GOT3 (cell line): ENCODE data around the gene ASPDH.
"Not testable (repeated sequence)": the region's sequence is repeated elsewhere in the genome, so short reads cannot be mapped to it uniquely, and the experiment has no call there.

Source experiments
- DNase-seq: peaks from one replicate; lab custom pipeline; 2025; ENCODE audit warnings: mixed read lengths; lab: John Stamatoyannopoulos, UW

Gene ASPDH

DNA sequence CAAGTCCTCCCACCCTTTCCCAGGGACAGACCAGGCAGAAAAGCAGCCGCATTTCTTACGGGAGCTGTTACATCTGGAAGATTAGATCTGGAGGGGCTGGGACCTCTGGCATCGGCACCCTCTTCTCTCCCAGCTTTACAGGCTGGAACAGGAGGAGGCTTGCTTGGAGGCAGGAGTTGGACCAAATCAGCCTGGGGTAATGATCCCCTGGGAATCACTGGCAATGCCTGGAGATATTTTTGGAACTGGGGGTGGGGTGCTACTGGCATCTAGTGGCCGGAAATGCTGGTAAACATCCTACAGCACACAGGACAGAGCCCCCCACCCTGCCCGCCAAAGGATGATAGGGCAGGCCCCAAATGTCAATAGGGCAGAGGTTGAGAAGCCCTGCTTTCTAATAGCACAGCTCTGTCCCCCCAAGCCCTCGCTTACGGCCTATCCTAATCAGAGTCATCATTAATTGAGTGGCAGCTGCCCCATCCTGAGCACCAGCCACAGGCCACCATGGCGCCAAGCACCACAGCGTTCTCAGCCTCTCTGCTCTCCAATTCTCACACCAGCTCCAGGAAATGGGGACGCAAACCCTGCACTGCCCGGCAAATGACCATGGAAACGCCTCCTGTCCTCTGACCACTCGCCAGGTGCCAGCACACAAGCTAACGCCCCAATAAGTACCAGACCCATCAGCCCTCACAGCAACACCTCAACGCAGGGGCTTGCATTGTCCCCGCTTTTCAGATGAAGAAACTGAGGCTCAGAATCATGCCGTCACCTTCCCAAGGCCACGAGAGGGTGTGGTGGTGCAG, 33.9 kb upstream of the ASPDH start:
- DNase-seq, result no peak

DNA sequence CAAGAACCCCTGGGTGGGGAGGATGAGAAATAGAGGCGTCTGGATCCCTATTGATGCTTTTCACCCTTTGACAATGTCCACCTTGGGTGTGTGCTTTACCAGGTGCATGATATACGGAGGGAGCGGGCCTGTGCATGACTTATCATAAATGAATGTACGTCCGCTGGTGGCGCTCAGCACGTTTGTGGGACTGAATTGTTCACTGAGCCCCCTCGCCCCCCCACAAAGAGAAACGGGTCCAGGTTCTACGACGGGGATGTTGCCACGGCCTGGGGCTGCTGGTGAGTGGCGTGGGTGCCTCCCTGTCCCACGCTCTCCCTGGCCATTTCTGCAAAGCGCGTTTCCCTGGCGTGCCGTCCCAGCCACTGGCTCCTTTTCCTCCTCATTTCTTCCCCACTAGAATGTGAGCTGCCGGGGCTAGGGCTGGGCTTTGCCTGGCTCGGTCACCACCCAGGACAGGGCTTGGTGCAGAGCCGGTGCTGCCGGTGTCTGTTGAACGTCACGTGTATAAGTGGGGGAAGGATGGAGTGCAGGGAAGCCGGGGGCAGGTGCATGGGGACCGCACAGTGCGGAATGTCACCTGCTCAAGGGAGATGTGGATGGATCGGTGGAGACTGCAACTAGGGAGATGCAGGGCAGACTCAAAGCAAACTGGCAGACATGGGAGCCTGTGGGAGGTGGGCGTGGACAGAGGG, 33.0 kb upstream of the ASPDH start:
- no peak for DNase-seq

DNA sequence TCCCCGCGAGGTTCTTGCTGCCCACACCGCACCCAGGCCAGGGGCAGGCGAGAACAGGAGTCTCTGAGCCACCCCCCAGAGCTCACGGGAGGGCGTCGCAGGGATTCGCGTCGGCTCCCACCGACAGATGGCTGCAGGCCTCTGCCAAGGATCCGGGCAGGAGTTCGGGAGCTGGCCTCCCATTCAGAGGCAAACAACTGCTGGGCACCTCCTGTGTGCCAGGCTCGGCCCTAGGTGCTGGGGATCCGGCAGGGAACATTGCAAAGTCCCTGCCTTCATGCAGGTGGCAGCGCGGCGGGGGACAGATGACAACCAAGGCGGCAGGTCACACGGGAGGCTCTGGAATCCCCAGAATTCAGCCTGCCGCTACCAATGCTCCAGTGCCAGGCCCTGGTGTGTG, 29.2 kb upstream of the ASPDH start:
- DNase-seq, result no peak

DNA sequence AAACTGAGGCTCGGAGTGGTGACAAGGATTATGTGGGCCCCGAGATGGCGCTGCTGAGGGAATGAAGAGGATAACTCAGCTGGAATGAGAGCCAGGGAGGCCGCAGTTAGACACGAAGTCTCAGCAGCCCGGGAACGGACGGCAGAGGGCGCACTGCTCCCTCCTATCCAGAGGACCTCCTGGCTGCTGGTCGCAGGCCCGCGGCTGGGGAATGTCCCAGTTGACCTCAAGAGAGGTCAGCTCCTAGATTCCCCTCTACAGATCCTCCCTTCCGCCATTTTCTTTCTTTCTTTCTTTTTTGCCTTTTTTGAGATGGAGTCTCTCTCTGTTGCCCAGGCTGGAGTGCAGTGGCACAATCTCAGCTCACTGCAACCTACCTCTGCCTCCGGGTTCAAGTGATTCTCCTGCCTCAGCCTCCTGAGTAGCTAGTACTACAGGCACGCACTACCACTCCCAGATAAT, 24.1 kb upstream of the ASPDH start:
- no peak for DNase-seq

DNA sequence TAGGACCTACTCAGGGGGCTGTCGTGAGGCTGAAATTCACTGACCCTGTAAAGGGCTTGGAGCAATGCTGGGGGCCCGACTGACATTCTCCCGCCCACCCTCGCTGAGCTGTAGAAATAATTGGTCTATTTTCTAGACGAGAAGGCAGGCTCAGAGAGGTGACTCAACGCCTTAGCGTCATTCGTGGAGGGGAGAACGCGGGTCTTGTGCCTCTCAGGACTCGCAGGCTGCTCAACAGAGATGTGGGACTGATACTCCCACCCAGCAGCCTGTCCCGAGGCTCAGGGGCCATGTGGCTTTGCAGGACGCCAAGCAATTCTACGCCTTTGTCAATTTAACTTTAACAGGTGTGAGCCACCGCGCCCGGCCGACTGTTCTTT, 23.6 kb upstream of the ASPDH start:
- DNase-seq, result no peak

DNA sequence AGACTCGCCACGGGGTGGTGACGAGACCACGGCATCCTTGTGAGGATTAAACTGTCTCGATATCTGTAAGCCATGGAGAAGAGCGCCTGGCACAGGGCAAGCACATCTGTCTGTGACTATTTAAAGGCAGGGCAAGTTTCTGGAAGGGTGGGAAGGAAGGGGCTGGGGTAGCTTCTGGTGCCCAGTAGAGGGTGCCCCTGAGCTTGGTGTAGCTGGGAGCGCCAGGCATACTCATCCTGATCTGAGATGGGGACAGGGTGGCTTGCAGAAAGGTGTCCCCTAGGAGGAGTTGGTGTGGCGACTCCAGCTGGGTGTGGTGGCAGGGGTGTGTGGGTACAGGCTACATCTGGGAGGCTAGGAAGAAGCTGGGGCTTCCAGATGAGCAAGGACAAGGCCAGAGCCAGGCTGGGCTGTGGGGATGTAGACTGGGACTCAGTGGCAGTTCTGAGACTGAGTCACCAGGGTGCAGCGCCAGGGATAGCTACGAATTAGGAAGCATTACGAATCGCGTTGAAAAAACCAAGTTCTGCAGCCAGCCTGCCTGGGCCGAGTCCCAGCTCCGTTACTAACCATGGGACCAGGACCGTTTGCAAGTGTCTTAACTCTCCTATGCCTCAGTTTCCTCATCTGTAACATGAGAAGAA, 23.1 kb upstream of the ASPDH start:
- no peak for DNase-seq

DNA sequence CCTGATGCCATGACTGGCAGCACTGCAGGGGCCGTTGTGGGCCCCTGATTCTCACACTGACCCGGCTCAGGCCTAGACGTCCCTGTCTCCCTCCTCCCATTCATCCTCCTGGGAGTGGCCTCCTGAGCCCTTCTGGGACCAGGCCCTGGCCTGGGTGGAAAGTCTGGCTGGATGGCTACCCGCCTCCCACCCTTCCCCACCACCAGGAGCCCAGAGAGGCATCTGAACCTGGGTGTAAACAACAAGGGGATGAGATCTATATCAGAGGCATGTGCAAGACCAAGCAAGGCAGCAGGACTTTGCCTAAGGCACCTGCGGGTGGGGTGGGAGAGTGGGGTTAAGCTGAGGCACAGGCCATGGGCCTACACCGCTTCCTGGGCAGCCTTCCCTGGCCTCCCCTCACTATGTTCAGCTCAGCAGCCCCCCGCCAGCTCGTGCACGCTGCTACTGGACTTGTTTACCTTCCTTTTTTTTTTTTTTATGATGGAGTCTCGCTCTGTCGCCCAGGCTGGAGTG, 22.0 kb upstream of the ASPDH start:
- no peak for DNase-seq

DNA sequence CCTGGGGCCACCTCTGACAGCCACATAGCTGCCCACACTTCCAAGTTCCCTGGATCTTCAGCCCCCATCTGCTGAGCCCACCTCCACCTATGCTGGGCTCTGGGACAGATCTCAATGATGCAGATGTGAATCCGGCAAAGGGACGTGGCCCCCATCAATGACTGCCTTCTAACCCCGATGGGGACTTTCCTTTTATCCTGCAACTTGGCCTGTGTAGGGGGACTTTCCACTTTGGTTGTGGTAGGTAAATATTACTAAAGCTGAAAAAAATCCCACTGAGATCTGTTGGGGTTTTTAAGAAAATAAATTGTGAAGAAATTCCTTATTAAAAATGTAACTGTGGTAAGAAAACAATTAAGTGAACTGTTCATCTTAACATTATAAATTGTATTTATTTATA, 20.8 kb upstream of the ASPDH start:
- DNase-seq, result no peak

DNA sequence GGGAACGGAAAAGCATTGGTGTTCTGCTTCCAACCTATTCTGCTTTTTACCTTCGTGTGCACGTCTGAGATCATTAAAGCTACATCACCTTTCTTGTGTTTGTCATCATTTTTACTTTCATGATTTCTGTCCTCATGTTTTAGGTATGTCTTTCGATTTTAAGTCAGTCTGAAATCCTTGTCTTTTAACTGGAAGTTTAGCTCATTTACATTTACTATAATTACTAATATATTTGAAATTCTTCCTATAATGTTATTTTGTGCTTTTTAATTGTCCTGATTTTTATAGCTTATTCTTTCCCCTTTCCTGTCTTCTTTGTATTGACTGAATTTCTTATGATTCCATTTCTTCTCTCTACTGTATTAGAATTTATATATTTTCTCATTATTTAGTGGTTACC, 19.2 kb upstream of the ASPDH start:
- no peak for DNase-seq

DNA sequence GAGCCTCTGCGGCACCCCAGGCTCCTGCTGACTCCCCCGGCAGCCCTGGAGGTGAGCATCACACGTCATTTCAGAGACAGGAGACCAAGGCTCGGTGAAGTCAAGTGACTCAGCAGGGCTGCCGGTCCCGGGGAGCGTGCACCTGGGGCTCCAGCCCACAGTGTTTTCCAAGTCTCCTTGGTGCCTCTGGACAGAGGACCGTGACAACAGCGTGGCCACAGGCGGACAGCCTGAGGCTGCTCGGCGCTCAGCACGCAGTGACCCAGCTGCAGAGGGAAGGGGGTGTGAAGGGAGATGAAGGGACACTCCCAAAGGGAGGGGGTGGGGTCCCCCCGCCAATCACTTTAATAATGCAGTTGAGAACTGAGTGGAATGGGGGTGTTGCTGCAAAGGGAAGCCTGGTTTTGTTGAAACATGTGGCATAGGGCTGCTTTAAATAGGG, 17.5 kb upstream of the ASPDH start:
- no peak for DNase-seq

DNA sequence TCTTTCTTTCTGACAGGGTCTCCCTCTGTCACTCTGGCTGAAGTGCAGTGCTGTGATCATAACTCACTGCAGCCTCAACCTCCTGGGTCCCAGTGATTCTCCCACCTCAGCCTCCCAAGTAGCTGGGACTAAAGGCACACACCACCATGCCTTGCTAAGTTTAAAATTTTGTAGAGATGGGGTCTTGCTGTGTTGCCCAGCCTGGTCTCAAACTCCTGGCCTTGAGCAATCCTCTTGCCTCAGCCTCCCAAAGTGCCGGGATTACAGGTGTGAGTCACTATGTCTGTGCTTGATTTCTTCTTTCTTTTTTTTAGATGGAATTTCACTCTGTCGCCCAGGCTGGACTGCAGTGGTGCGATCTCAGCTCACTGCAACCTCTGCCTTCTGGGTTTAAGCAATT, 14.3 kb upstream of the ASPDH start:
- DNase-seq, result not testable (repeated sequence)

DNA sequence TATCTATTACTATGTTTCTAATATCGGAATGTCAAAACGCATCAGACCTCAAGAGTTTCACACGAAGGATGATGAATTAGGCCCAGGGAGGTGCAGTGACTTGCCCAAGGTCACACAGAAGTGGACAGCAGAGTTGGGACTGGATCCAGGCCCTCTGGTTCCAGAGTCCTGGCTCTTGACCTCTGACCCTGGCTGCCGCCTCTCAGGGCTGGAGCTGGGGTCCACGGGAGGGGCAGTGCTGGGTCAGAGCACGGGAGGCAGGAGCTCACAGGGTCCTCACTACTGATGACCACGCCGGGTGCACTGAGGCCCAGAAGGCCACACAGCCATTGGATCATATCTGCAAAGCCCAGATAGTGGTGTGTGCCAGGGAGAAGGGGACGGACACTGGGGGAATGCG, 9.2 kb upstream of the ASPDH start:
- no peak for DNase-seq

DNA sequence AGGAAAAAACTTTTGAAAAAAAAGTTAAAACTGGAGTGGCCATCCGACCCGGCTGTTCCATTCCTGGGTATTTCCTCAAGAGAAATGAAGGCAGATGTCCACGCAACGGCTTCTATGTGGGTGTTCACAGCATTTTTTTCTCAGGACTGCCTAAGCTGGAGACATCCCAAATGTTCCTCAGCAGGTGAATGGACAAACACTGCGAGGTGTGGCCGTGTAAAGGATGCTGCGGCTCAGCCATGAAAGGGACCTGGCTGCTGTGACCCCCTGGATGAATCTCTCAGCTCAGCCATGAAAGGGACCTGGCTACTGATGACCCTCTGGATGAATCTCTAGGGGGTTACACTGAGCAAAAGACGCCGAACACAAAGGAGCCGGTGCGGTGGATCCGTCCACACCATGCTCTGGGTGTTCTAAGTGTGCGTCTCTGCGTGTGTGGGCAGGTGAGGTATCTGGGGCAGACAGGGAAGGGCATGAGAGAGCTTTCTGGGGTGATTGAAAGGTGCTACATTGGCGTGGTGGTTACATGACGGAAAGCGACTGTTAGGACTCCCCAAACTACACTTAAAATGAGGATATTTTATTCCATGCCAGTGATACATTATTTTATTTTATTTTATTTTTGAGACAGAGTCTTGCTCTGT, 7.2 kb upstream of the ASPDH start:
- no peak for DNase-seq

DNA sequence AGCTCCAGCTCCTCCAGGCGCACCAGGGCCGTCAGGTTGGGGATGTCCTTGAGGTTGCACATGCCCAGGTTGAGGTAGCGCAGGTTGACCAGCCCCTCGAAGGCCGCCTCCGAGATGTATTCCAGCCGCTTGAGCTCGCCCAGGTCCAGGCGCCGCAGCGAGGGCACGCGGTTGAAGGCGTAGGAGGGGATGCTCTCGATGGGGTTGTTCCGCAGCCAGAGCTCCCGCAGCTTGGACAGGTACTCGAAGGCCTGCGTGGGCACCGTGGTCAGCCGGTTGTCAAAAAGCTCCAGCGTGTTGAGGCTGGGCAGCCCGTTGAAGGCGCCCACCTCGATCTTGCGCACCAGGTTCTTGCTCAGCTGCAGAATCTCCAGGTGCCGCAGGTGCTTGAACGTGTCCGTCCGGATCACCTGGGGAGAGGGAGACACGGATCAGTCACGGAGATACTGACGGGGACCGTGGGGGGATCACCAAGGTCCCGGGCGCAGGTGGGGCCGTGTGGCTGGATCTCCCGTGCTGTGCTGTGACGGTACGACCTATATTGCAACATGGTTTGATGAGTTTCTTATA, 5.4 kb upstream of the ASPDH start:
- no peak for DNase-seq

DNA sequence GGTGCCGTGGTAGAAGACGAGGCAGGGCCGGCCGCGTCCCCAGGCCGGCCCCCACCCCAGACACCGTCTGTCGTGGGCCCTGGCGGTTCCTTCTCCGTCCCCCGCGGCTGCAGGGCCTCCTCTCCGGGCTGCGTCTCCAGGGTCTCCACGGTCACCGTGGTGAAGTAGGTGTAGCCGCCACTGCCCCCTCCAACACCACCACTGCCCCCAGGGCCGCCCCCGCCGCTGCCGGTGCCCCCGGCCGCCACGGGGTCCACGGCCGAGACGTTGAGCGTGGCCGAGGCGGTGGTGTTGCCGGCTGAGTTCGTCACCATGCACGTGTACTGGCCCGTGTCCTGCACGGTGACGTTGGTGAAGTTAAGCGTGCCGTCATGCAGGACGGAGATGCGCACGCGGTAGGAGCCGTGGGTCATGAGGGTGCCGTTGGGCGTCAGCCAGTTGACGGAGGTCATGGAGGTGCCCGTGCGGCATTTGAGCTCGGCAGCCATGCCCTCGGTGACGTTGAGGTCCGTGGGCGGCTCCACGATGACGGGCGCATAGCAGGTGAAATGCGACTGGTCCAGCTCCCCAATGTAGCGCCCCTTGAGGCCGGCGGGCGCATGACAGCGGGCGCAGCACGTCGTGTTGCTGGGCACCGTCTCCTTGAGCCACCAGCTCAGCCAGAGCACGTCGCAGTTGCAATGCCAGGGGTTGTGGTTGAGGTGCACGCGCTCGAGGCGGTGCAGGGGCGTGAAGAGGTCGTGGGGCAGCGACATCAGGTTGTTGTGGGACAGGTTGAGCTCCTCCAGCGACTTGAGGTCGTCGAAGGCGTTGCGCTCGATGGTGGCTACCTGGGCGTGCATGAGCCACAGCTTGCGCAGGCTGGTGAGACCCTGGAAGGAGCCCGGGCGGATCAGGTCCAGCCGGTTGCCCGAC, 4.6 kb upstream of the ASPDH start:
- DNase-seq, result no peak

DNA sequence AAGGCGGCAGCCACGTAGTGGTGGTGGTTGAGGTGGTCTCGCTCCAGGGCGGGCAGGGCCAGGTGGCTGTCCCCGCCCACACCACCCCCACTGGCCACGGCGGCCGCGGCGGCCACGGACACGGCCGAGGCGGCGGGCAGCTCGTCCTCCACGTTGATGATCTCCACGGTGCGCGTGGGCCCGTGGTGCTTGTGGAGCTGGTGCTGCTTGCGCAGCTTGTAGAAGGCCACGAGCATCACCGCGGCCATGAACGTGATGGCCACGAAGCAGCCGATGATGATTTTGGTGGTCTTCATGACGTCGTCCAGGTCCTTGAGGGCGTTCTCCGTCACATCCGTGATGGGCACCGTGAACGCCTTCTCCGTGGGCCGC, 4.0 kb upstream of the ASPDH start:
- DNase-seq, result no peak

DNA sequence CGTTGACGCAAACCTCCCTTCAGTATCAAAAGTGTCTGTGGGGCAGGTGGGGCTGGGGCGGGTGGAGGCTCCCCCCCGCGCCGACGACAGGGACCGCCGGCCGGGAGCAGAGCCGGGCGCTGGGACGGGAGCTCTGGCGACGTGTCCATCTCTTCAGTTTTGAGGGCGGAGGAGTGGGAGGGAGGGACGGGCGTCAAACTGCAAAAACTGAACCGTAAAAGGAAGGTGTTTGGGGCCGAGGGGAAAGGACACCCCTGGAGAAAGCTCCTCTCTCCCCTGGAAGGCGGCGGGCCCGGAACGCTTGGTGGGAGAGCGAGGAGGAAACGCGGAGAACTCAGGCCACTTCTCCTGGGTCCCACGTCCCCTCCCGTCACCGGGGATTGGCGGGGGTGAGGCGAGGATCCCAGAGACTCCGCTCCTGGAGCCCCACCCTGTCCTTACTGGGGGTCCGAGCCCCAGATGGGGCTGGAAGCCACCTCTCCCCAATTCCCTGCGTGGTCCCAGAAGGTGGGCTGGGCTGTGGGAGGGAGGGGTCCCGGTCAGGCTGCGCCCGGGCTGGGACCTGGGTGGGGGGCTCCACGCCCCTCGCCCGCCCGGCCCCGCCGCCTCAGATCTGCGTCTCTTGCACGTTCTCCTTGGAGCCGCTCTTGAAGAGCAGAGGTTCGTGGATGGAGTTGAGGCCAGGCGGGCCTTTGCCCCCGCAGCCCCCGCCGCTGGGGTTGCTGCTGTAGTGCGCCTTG, 3.4 kb upstream of the ASPDH start:
- DNase-seq, result no peak

DNA sequence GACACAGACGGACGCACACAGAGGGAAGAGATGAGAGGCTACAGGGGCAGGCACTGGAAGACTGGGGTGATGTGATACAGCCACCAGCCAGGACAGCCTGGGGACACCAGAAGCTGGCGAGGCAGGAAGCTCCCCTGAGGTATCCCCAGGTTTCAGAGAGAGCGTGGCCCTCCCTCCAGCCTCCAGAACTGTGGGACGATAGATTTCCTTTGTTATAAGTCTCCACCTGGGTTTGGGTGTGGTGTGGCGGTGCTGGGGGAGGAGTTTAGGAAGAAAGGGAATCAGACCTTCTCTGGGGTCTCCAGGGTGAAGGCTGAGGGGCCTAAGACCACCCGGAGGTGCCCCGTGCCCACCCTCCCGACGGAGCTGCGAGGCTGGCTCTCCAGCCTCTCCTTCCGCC, 2.7 kb upstream of the ASPDH start:
- no peak for DNase-seq

DNA sequence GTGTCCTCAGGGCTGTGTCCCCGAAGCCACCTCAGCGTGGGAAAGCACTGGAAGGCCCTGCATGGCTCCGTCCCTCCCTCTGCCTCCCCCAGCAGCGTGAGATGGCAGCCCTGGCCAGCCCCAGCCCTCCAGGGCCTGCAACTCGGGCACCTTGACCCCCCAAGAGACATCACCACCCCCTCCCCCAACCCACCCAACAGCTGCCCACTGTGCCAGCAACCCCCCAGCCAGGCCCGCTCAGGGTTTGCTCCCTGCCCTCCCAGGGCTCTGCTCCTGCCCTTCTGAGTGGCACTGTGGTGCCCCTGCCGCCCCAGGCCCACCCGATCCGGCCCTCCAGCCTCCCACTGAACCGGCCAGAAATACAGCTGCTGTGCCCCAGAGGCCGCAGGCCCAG, 1.5 kb upstream of the ASPDH start:
- no peak for DNase-seq
